K562 (cell line): ENCODE measurements around the gene MVB12B. TPM values are rescaled to one million over a fixed set of nuclear protein-coding genes. Genes with fewer than 3 reads are reported as not detected.

Source experiments
- ARID3B ChIP-seq: fragments of 250-450 bp; sonication (Bioruptor Pico); IDR thresholded peaks from 2 replicates; pipeline ENCODE4 v1.4.0; 2020; ENCODE audit warnings: borderline replicate concordance
- CBX8 ChIP-seq: fragments of 200-600 bp; sonication (generic); IDR thresholded peaks from 2 replicates; pipeline ENCODE4 v1.6.1; 2012; ENCODE audit warnings: borderline replicate concordance, mixed run types, low read depth, mild to moderate bottlenecking, moderate library complexity, mixed read lengths, low read length, control low read depth, inconsistent platforms; ENCODE audit not compliant: poor library complexity, severe bottlenecking; ENCODE audit errors: extremely low read depth
- CHCHD3 ChIP-seq: fragments of 250-450 bp; sonication (Bioruptor Pico); IDR thresholded peaks from 2 replicates; pipeline ENCODE4 v2.1.2; 2022; ENCODE audit warnings: mild to moderate bottlenecking
- DPF2 ChIP-seq: fragments of 450-650 bp; IDR thresholded peaks from 2 replicates; pipeline ENCODE4 v1.6.1; 2016
- FOXK1 ChIP-seq: sonication (generic); formaldehyde crosslinking; IDR thresholded peaks from 2 replicates; pipeline ENCODE4 v1.8.0; 2022; ENCODE audit warnings: missing genetic modification reagents, mild to moderate bottlenecking, borderline replicate concordance
- GATA2 ChIP-seq: sonication (generic); formaldehyde crosslinking; IDR thresholded peaks from 2 replicates; pipeline ENCODE4 v1.4.0; 2020; ENCODE audit warnings: mild to moderate bottlenecking, missing genetic modification reagents
- HDAC2 ChIP-seq: fragments of 450-650 bp; IDR thresholded peaks from 2 replicates; pipeline ENCODE4 v1.6.1; 2016; ENCODE audit warnings: mild to moderate bottlenecking
- MBD1 ChIP-seq: fragments of 250-450 bp; sonication (Bioruptor Pico); IDR thresholded peaks from 2 replicates; pipeline ENCODE4 v1.8.0; 2022; ENCODE audit warnings: inconsistent platforms
- MYC ChIP-seq, 2 experiments: fragments of 250-450 bp in 1 of 2; sonication (Bioruptor Pico) in 1 of 2; IDR thresholded peaks; 2 replicates each; pipeline versions ENCODE4 v1.5.1 to v1.6.1; 2012 to 2021; ENCODE audit warnings: low read depth in 2 of 2, borderline replicate concordance in 1 of 2, improper control_type of control experiment in 1 of 2, low read length in 1 of 2, mild to moderate bottlenecking in 1 of 2, moderate library complexity in 1 of 2
- NFATC3 ChIP-seq: fragments of 450-650 bp; IDR thresholded peaks from 2 replicates; pipeline ENCODE4 v1.6.1; 2017; ENCODE audit warnings: mild to moderate bottlenecking
- NFXL1 ChIP-seq: fragments of 450-650 bp; formaldehyde crosslinking; IDR thresholded peaks from 2 replicates; pipeline ENCODE4 v1.4.0; 2021; ENCODE audit warnings: mild to moderate bottlenecking
- NRF1 ChIP-seq, 2 experiments: fragments of 450-650 bp; IDR thresholded peaks in 1 of 2; conservative IDR thresholded peaks in 1 of 2; 2 replicates each; pipeline ENCODE4 v1.6.1; 2014; ENCODE audit warnings: mild to moderate bottlenecking in 2 of 2
- RAD21 ChIP-seq, 2 experiments: fragments of 250-450 bp in 1 of 2; fragments of 450-650 bp in 1 of 2; sonication (Bioruptor Pico) in 1 of 2; formaldehyde crosslinking in 1 of 2; IDR thresholded peaks in 1 of 2; conservative IDR thresholded peaks in 1 of 2; 2 replicates each; pipeline versions ENCODE4 v1.4.0 to v1.8.0; 2020 to 2022; ENCODE audit warnings: mild to moderate bottlenecking in 2 of 2, moderate library complexity in 1 of 2
- SP1 ChIP-seq: sonication (generic); formaldehyde crosslinking; IDR thresholded peaks from 2 replicates; pipeline ENCODE4 v1.8.1; 2022; ENCODE audit warnings: mild to moderate bottlenecking, missing genetic modification reagents
- SRSF3 ChIP-seq: fragments of 200-400 bp; formaldehyde crosslinking; IDR thresholded peaks from 2 replicates; pipeline ENCODE4 v1.6.1; 2016; ENCODE audit warnings: mild to moderate bottlenecking, low read length, moderate library complexity; ENCODE audit not compliant: insufficient read depth
- TFAP4 ChIP-seq: sonication (generic); formaldehyde crosslinking; IDR thresholded peaks from 2 replicates; pipeline ENCODE4 v1.8.0; 2022; ENCODE audit warnings: missing genetic modification reagents, mild to moderate bottlenecking, moderate library complexity, borderline replicate concordance
- XRCC5 ChIP-seq: fragments of 200-400 bp; formaldehyde crosslinking; IDR thresholded peaks from 2 replicates; pipeline ENCODE4 v1.6.1; 2017; ENCODE audit warnings: low read depth, mild to moderate bottlenecking, low read length
- ZHX1 ChIP-seq: fragments of 150-350 bp; conservative IDR thresholded peaks from 2 replicates; pipeline ENCODE4 v1.6.1; 2014; ENCODE audit warnings: low read length
- polyA plus RNA-seq, 8 experiments: library from polyadenylated mRNA; depleted of rRNA in 4 of 8; stranded (reverse) in 5 of 8; unstranded in 3 of 8; fragments of >200 nt; fragmentation: Nextera tagmentation in 2 of 8; fragmentation: Illumina TruSeq in 1 of 8; extraction: Ambion mirVana in 2 of 8; extraction: Trizol in 1 of 8; gene quantifications; 2 replicates each; pipeline versions ENCODE4 v1.2.1 to v1.2.3, GENCODE V29; 2011 to 2014; ENCODE audit warnings: inconsistent platforms in 1 of 8, missing spikeins in 1 of 8
- total RNA-seq, 7 experiments: library from RNA; depleted of rRNA in 6 of 7; stranded (reverse); fragments of >200 nt in 6 of 7; fragmentation: Illumina TruSeq in 2 of 7; extraction: Trizol in 2 of 7; gene quantifications; 2 replicates each; pipeline versions ENCODE4 v1.2.1 to v1.2.3, GENCODE V29; 2011 to 2021; ENCODE audit warnings: low replicate concordance in 1 of 7

MVB12B gene
- total and polyA plus RNA-seq, 9 of the 15 experiments (the other 6 are each of a cell fraction or from before 2014, with no cell fraction given): not detected

GRCh38 chr9:126499005-126499910 lies 172.6 kb downstream of the MVB12B start (continued):
- TF ChIP-seq TFAP4 (CRISPR knock-in tag): peak; percentile 73; the same call in 1 of the 2 replicates
- 0 out of 2 replicates have a peak, but pooled peaks have one; percentile 71 for TF ChIP-seq XRCC5
- TF ChIP-seq CBX8: no peak
- TF ChIP-seq SRSF3: no peak
- no peak for TF ChIP-seq SP1 (CRISPR knock-in tag)
- TF ChIP-seq CHCHD3 (CRISPR knock-in tag): no peak
- TF ChIP-seq FOXK1 (CRISPR knock-in tag): no peak
- no peak for TF ChIP-seq ZHX1
- no peak for TF ChIP-seq NFXL1 (CRISPR knock-in tag)
- peak; percentile 57 to 62 for TF ChIP-seq NRF1 (conservative IDR thresholded peaks at IDR 0.05 in 1 of 2, IDR thresholded peaks at IDR 0.05 in 1 of 2)
- TF ChIP-seq DPF2: no peak
- no peak for TF ChIP-seq ARID3B (CRISPR knock-in tag)
- TF ChIP-seq RAD21 (CRISPR knock-in tag; conservative IDR thresholded peaks at IDR 0.05 in 1 of 2, IDR thresholded peaks at IDR 0.05 in 1 of 2): peak; percentile 30 to 62; a peak in 3 of 4 replicates
- no peak for TF ChIP-seq NFATC3
- TF ChIP-seq MYC (IDR thresholded peaks at IDR 0.05; ENCODE audit: low read depth, low read length): no peak
- no peak for TF ChIP-seq MYC (CRISPR knock-in tag; IDR thresholded peaks at IDR 0.05; ENCODE audit: borderline replicate concordance, low read depth)
- no peak for TF ChIP-seq HDAC2
- no peak for TF ChIP-seq GATA2
- no peak for TF ChIP-seq MBD1 (CRISPR knock-in tag)
